ENCODE results near the gene GABRA5.
"Not testable (repeated sequence)": the region's sequence is repeated elsewhere in the genome, so short reads cannot be mapped to it uniquely, and the experiment has no call there.

Gene GABRA5

GRCh38 chr15:26866298-26867199, at the start of gene GABRA5:
Gene GABRA5, plus strand, starts transcription at chr15:26867062. Its CDS starts 2,187 bp downstream, at chr15:26869249.
- peak; percentile 89 for DNase-seq (ENCODE audit: low spot score)

DNA sequence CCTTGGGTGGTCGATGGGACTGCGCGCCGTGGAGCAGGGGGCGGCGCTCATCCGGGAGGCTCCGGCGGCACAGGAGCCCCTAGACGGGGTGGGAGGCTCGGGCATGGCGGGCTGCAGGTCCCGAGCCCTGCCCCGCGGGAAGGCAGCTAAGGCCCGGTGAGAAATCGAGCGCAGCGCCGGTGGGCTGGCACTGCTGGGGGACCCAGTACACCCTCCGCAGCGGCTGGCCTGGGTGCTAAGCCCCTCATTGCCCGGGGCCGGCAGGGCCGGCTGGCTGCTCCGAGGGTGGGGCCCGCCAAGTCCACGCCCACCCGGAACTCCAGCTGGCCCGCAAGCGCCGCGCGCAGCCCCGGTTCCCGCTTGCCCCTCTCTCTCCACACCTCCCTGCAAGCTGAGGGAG, 35.7 kb upstream of the GABRA5 start:
- not testable (repeated sequence) for DNase-seq (ENCODE audit: low spot score)

GRCh38 chr15:26831951-26832350, 34.9 kb upstream of the GABRA5 start:
- no peak for DNase-seq (ENCODE audit: low spot score)

DNA sequence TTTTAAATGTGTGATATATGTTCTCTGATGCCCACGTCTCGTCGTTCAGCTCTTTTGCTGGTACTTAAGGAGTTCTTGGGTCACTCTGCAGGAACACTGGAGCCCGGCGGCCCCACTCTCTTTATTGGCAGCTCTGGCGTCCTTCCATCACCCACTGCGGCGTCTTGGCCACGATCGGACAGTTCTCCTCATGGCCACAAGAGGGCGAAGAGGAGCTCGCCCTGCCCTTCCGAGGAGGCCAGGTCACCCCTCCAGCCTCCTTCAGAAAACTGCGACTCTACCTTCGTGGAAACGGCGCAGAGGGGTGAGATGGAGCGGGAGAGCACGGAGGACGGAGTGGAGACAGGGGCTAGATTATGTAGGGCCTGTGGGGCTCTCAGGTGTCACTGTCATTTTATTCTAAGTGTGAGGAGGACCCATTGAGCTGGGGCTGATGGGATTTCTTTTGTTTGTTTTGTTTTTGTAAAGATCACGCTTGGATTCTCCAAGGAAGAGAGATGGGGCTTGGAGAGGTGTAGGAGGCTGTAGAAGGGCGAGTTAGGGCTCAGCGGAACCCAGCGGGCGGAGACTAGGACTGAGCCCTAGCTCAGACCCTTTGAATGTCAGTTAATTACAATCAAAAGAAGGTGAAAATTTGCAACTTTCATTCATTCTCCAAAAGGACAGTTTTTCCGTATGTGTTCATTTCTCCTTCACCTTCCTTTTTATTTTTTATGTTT, 28.0 kb upstream of the GABRA5 start:
- DNase-seq (ENCODE audit: low spot score) = peak; percentile 70

DNA sequence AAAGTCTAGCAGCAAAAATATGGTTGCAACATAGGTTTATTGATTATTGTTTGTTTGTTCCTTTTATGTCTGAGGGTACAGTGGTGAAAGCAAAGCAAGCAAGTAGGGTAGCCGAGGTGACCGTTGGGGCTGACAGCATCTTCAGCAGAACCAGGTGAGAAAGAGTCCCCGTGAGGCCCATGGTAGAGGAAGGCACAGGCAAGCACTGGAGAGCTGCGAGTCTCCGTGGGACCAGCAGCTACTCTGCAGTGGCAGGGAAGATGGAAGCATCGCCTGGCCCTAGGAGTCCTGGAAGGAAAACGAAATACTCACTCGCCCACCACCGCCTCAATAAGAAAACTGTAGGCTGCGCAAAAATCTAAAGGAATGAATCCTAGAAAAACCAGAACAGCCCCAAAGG, 25.3 kb upstream of the GABRA5 start:
- no peak for DNase-seq (ENCODE audit: low spot score)

- DNase-seq (ENCODE audit: low spot score) = no peak
Observed at GRCh38 chr15:26841941-26842340, 24.9 kb upstream of the GABRA5 start.

DNA sequence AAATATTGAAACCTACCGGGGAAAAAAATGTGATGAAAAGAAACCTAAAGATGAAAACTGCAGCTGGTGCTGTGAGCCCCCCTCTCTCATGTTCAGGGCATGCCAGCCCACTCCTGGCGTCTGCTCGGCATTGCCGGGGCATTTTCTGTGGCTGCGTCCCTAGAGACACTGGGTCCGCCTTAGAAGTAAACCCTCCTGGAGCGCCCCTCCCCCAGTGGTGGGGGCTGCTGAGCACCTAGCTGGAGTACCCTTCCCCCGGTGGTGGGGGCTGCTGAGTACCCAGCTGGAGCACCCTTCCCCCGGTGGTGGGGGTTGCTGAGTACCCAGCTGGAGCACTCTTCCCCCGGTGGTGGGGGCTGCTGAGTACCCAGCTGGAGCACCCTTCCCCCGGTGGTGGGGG, 24.5 kb upstream of the GABRA5 start:
- DNase-seq (ENCODE audit: low spot score) = no peak

GRCh38 chr15:26844901-26845300, 22.0 kb upstream of the GABRA5 start:
- no peak for DNase-seq (ENCODE audit: low spot score)

- DNase-seq (ENCODE audit: low spot score) = no peak
Observed at GRCh38 chr15:26848498-26848897, 18.4 kb upstream of the GABRA5 start.

GRCh38 chr15:26850161-26850560, 16.7 kb upstream of the GABRA5 start:
- no peak for DNase-seq (ENCODE audit: low spot score)

- no peak for DNase-seq (ENCODE audit: low spot score)
Observed at GRCh38 chr15:26852980-26853379, 13.9 kb upstream of the GABRA5 start.

GRCh38 chr15:26854435-26854834, 12.4 kb upstream of the GABRA5 start:
- DNase-seq (ENCODE audit: low spot score) = no peak

DNA sequence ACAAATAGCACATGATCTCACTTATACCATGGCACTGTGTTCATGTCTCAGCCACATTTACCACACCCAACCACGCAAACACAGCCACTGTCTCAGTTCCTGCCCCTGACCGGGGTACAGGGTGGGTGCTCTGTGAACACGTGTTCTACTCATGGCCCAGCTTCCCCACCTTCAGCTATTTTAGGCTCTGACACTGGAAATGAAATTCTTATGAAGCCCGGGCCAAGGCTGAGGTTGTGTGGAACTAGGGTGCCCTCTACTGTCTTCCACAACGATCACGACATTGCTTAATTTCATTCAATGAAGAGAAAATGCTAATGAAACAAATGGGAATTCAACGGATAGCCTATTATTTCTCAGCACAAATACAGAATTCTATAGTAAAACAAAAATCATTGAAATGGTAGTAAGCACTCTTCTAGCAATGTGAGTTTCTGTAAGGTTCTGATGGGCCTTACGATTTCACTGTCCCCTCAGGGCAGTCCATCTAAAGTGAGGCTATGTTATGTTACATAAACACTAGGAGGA, 2.1 kb upstream of the GABRA5 start:
- DNase-seq (ENCODE audit: low spot score) = peak; percentile 73

- peak; percentile 78 for DNase-seq (ENCODE audit: low spot score)
Observed at GRCh38 chr15:26867200-26868007, 542 bp downstream of the GABRA5 start.

DNA sequence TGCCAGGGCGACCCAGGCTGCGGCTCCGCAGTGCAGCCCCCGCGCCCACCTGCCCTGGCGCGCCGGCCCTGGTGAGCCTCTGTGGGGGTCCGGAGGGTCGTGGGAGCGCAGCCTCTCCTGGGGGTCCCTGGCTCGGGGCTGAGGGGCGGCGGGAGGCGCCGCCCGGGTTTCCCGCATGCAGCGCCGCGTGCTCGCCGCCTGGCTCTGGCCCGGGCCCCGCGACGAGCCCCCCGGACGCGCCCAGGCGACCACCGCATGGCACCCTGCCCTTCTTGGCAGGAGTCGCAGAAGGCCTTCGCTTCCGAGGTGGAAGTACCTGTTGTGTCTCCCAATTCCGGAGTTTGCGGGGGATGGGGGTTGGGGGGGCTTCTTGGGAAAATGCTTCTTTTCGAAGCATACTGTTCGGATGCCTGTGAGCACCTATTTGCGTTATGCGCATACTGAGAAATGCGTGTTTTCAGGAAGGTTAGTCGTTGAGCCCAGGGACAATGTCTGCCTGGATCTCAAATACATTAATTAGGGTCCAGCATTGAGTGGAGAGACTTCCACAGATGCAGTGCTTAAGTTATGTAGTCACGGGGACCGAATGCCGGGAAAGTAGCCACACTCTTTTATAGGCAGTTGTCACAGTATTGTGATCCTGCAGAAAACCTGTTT, 1.3 kb downstream of the GABRA5 start:
- DNase-seq (ENCODE audit: low spot score) = peak; percentile 62

GRCh38 chr15:26869628-26870027, 2.8 kb downstream of the GABRA5 start:
- DNase-seq (ENCODE audit: low spot score) = no peak

DNA sequence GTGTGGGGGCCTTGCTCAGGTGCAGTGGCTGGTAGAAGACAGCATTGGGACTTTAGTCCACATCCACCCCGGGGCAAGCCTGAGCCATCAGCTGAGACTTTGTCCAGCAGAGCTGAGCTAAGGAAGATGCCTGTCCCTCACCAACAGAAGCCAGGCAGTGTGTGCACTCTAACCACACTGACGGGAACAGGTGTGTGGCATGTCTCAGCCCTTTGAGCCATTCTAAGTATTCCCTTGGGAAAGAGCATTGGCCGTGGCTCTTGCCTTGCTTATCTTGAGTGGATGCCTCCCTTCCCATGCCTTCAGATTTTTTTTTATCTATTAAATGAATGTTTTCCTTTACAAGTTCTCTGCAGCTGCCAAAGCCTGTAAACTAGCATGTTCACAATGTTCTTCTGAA, 3.5 kb downstream of the GABRA5 start:
- DNase-seq (ENCODE audit: low spot score) = no peak

DNA sequence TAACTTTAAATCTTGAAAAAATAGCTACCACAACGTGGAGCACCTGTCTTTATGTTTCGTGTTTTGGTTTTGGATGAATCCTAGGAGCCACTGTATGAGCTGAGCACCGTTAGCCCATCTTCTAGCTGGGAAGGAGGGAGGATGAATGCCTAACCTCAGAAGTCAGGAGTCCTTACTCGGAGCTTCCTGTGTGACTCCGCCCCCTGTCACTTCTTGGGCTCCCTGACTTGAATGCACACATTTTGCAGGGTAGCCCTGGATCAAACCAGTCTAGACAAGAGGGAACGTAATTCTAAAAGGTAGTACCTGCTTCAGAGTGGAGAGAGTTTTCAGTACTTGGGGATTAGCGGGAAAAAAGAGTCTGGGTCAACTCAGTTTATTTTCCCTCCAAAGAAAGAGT, 5.3 kb downstream of the GABRA5 start:
- DNase-seq (ENCODE audit: low spot score) = no peak

GRCh38 chr15:26873846-26874245, 7.0 kb downstream of the GABRA5 start:
- DNase-seq (ENCODE audit: low spot score) = no peak

DNA sequence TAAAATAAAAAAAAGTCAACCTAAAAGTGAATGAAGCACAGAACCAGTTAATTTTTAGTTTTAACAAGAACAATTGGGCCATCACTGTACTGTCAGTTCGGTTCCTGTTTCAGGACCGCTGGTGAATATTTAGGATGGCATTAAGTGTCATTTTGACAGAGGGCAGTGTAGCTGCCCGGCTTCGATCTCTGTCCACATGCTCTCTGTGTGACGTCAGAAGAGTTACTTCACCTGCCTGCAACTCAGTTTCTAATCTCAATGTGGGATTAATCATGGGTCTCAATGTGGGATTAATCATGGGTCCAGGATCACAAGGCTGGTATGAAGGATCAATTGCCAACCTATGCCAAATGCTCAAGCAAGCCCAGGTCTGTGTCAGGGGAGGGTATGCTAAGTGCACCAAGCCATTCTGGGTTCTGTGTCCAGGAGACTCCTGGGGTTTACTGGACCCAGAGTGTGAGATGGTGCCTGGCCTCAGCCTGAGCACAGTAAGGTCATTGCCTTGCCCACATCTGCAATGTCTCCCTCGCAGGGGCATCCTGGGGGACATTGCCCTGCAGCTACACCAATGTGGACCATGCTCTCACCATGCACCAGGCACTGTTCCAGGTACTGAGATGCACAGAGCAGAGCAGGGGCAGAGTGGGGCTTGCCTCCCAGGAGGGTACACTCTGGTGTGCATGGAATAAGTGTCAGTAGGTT, 8.1 kb downstream of the GABRA5 start:
- no peak for DNase-seq (ENCODE audit: low spot score)

- DNase-seq (ENCODE audit: low spot score) = no peak
Observed at GRCh38 chr15:26875476-26875850, 8.6 kb downstream of the GABRA5 start.

All from D341Med (cell line).